ELR (cell line): Measurements from ENCODE around the gene GLP2R.

Source experiments
- DNase-seq: peaks from one replicate; pipeline ENCODE4 v3.0.0-alpha.2; 2015; ENCODE audit warnings: low read depth

The GLP2R gene

GRCh38 chr17:9922012-9922848 is 96.5 kb downstream of the GLP2R start:
- no peak for DNase-seq

DNA sequence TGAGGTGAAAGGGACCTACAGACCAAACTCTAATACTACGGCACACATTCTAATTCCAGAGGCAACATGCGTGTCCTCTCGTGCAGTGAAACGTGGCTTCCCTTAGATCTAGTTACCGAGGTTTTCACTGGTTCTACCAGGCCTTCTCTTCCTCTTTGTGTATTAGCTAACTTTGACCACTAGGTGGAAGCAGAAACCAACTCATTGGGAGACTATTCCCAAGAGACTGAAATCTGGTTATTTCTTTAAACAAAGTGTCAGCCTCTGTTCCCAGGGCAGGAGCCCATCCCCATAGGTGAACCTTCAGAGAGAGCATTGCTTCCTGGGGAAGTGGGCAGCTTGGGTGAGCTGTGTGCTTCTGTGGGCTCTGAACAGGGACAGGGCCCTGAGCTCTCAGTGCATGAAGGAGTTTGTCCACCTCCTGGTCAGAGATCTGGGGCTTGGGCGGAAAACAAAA is 99.0 kb downstream of the GLP2R start:
- peak; percentile 69 for DNase-seq

DNA sequence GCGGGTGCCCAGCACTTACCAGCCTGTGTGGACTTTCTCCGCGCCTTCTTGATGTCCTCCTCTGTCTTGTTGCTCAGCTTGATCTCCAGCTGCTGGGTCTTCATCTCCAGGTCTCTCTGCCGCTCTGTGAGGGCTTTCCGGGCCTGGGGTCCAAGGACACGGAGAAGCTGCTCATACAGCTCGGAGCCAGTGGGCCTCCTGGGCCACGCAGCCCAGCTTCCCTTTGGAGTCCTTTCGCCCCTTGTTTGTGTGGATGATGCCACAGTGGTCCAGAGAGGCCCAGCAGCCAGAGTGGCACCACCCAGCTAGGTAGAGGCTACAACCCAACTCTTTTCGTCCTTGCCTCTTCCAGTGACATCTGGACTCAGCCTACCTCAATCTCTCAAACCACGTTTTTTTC is 99.7 kb downstream of the GLP2R start:
- DNase-seq: no peak

DNA sequence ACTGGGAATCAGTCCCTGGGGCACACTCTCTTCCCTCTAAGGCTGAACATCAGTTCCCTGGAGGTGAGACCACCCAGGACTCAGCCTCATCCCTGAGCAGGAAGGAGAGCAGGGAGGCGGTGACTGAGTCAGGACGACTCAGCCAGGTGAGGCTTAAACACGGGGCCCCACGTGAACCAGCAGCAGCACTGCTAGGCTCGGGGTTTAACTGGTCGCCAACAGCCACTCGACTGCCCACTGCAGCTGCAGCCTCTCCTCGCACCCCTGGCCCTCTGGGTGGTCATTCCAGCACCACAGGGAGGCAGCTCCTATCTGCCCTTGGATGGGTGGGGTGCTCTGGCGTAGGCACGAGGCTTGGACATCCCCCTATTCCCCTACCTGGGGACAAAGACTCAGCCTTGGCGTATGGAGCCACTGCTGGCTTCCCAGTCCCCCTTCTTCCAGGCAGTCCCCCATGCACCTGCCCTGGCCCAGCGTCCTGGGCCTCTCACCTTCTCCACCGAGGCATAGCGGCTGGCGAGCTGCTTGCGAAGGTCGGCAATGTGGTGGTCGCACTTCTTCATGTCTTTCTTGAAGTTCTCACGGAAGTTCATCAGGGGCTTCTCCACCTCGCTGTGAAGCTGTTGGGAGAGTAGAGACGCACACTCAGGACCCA is 100.6 kb downstream of the GLP2R start:
- no peak for DNase-seq

DNA sequence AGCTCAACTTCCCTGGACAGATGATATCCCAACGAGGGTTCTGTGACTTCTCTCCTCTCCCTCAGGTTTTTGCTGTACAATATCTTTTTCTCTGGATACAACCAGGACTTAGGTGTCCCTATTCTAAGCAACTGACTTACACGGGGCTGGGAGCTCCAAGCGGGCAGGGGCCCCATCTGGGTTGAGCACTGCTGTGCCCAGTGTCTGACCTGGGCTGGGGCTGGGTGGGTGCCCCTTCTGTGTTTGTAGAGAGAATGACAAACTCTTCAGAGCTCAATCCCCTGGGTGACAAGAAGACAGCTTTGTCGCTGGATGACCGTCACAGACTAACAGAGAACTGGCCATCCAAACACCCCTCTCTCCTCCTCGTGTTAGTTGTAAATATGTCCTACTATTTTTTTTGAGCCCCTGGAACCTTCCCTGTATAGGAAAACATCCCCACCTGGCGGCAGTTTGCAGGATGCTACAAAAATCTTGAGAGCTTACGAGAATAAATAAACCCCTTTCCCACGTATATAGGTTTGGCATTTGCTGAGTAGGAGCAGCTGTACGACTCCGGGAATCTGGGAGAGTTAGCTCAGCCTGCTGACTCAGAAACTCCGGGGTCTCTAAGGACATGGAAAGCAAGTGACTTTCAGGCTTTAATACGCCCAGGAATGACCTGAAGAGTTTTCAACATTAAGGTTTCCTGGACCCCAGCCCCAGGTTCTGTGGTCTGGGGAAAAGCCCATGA is 103.0 kb downstream of the GLP2R start:
- peak; percentile 72 for DNase-seq

DNA sequence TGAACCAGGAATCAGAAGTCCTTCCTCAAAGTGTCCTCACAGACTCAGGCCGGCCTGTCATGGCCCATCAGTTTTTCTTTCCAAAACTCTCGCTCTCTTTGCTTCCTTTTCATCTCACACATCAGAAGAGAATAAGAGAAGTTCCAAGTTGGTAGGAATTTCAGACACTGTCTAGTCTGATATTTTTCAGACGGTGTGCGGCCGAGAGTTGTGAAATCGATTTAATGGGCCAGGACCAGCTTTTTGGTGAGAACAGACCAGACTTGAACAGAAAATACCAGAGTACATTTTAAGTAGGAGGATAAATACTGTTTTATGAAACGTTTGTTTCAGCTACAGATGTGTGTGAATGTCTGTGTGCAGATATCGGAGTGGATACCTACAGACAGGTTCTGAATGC is 104.1 kb downstream of the GLP2R start:
- no peak for DNase-seq

- DNase-seq: no peak
Measured at GRCh38 chr17:9931144-9931741, 105.5 kb downstream of the GLP2R start.

DNA sequence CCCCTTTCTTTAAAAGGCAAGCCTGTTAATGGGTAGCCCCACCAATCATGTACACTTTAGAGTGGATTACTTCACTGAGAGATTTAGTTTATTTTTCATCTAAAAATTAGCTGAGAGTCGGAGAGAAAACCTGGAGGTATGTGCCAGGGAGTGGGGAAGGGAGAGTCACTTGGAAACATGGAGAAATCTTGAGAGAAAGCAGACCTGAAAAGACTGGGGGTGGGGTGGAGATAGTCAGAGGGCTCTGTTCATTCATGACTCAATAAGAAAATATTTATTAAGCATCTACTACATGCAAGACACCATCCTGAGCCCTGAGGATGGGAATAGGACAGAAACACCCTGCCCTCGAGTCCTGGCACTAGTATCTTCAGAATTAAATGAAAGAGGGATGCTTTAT is 106.8 kb downstream of the GLP2R start:
- peak; percentile 22 for DNase-seq

DNA sequence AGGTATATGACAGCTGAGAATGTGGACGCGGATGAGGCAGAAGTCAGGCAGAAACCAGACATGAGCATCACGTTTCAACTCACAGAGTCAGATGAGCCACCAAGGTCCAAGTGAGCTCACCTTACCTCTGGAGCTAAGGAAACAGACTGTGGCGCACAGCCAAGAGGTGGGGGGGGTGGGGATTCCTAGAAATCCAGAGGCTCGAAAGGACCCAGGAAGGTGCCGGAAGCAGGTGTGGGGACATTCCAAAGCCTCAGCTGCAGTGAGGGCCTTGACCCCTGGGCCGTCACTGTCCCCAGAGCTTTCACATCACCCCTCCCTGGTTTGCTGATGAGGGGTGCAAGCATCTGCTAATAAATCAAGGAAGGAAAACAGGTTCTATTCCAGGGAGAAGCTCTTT is 108.6 kb downstream of the GLP2R start:
- no peak for DNase-seq

GRCh38 chr17:9935408-9935807 is 109.7 kb downstream of the GLP2R start:
- DNase-seq: no peak

GRCh38 chr17:9936095-9936494 is 110.4 kb downstream of the GLP2R start:
- no peak for DNase-seq

- DNase-seq: no peak
Measured at GRCh38 chr17:9937241-9937761, 111.6 kb downstream of the GLP2R start.

DNA sequence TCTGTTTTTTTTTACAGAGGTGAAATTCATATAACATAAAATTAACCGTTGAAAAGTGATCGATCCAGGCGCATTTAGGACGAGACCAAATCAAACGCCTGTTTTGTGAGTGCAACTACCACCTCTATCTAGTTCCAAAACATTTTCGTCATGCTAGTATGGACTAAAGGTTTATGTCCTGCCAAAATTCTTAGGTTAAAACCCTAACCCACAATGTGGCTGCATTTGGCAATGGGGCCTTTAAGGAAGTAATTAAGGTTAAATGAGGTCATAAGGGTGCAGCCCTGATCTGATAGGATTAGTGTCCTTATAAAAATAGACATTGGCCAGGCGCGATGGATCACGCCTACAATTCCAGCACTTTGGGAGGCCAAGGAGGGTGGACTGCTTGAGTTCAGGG is 112.2 kb downstream of the GLP2R start:
- DNase-seq: no peak

DNA sequence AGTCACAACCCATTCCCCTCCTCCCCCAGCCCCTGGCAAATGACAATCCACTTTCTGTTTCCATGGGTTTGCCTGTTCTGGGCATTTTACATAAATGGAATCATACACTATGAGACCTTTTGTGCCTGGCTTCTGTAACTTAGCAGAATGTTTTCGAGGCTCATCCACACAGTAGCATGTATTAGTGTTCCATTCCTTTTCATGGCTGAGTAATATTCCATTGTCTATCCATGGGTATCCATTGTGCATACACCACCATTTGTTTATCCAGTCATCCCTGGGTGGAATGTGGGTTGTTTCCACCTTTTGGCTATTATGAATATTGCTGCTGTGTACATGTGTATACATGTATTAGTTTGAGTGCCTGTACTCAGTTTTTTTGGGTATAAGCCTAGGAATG is 113.0 kb downstream of the GLP2R start:
- DNase-seq: no peak

- DNase-seq: no peak
Measured at GRCh38 chr17:9940841-9941240, 115.1 kb downstream of the GLP2R start.

DNA sequence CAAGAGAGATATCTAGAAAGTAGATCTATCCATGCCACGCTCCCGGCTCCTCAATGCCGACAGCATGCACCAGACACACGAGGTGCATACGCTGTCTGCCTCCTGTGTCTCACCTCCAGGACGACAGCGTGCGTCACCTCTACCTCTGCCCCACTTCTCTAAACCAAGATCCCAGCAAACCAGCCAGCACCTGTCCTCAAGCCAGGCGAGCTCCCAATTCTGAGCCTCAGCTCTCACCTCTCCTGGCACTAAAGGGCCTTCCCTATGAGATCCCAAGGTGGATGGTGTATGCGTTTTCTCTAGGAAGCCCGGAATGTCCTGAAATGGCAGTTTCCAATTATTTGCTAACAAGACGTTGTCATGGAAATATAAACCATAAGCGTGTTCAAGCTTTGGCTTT is 115.6 kb downstream of the GLP2R start:
- DNase-seq: no peak
